GM19099 (cell line): Measurements from ENCODE around the gene GRIK4.

ENCODE experiments used
- POLR2A ChIP-seq: IDR thresholded peaks from 3 replicates; pipeline ENCODE4 v1.6.1; 2011; ENCODE audit warnings: low read depth; ENCODE audit not compliant: insufficient read length; ENCODE audit errors: extremely low read depth

The GRIK4 gene

DNA sequence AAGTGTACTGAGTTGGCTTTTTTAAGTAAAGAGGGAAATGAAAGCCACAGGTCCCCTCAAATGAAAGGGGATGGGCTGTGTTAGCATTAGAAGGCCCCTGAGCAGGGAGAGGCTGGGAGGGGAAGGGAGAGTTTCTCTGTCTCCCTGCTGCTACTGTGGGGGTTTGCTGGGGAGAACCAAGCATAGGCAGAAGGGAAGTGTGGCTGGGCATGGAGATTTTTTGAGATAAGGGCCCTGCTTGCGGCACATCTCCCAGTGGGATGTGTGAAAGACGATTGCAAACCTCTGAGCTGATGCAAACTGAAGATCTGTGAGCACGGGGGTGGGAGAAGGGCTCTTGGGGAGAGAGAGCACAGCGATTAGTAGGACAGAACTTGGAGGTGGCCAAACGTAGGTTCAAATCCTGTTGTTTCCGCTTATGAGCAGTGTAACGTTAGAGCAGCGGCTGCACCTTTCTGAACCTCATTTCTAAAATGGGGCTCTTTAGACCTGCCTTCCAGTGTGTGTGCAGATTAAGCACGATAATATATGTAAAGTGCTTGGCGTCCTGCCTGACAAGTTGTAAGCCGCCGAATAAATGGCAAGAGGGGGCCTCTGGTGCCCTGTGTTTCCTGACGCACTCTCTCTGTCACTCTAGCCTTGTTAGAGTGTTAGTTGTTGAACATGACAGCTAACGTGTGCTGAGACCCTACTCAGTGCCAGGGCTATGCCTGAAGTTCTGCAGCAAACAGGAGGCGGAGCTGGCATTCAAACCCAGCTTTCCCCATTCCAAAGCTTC is 122.3 kb downstream of the GRIK4 start:
- no peak for TF ChIP-seq POLR2A

DNA sequence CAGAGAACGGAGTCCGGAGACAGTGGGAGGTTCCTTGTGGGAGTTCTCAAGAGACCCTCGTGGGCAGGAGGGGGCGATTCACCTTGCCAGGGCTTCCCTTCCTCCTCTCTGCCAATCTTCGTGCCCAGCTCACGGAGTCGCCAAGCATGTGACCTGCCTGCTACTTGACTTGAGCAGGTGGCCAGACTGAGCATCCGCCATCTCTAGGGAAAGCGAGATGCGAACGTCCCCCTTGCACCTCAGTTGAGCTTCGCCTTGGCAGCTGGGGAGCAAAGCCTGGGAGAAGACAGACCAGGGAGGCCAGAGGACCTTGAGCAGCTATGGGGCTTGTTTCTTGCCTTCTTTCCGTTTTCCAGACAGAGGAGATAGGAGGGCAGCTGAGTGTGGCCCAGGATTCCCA is 123.2 kb downstream of the GRIK4 start:
- TF ChIP-seq POLR2A = no peak

DNA sequence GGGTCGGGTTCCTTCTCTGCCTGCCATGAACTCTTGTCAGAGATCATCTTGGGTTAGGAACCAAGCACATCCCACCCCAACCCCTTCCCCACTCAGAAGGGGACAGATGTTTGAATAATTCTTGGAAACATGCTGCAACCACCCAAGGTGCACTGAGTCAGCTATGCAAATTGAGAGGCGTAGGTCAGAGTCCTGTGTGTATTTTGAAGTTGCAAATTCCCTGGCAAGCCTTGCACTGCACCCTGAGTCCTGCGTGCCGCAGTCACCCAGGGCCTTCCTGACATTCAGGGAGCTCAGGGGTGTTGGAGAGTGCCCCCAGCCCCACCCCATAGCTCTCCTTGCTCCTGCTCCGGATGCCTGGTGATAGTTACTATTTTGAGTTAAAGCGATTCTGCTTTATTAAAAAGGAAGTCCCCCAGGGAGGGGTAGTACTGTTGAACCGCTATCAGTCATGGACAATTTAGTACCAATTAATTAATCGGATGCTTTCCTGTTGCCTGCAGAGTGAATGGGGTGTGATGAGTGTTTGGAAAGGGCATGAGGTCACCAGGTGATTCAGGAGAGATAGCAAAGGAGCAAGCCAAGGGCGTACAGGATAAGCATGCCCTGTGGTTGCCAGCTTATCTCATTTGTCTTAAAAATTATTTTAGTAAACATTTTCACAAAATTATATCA is 123.7 kb downstream of the GRIK4 start:
- TF ChIP-seq POLR2A = no peak

DNA sequence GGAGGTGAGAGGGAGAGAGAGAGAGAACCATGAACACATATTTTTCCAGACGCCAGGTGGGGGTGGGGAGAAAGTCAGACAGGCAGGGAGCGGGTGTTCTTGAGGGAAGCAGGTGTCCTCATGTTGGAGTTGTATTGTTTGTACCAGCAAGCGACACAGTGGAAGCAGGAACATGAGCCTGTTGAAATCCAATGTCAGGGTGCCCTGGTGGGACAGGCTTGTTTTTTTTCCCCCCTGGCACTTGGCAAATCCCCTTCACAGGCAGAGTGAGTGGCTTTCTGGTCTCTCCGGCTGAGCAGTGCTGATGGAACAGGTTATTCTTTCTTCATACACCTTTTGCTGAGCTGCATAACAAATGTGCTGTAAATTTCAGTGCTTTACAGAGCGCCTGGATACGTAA is 125.6 kb downstream of the GRIK4 start:
- no peak for TF ChIP-seq POLR2A

DNA sequence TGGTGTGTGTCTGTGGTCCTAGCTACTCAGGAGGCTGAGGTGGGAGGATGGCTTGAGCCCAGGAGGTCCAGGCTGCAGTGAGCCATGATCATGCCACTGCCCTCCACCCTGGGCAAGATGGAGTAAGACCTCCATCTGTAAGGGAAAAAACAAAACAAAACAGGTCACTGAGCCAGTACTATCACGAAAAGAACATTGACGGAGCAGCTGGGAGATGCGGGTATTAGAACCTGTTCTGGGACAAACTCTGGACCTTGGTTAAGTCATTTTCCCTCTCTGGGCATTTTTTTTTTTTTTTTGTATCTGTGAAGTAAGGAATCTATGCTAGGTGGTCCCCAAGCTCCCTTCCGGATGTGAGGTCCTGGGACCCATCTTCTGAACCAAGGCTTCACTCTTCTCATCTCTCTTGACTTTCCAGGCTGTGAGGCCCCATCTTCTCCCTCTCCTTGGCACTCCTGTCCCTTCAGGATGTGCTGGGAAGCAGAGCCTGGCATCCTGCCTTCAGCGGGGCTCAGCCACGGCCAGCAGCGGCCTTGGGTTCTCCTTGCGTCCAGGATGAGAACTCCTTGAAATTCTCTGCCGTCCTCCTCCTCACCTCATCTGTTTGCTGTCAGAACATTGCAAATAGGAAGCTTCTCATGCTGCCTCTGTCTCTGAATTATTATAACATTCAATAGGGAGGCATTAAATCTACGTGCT is 130.8 kb downstream of the GRIK4 start:
- TF ChIP-seq POLR2A = no peak

DNA sequence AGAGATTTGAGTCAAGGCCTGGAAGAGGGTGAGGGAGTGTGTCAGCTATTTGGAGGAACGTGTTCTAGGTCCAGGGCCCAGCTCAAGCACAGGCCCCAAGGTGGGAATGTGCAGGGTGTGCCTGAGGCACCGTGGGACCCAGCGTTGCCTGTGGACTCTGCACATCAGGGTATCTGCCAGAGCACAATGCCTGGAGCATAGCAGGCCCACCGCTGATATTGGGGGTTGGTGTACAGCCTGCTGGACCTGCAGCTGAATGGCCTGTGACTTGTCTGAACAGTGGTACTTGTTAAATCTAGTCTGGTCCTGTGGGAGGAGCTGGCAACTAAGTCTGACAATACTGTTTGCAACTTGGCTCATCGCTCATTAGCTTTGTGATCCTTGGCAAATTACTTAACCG is 131.7 kb downstream of the GRIK4 start:
- TF ChIP-seq POLR2A = no peak

DNA sequence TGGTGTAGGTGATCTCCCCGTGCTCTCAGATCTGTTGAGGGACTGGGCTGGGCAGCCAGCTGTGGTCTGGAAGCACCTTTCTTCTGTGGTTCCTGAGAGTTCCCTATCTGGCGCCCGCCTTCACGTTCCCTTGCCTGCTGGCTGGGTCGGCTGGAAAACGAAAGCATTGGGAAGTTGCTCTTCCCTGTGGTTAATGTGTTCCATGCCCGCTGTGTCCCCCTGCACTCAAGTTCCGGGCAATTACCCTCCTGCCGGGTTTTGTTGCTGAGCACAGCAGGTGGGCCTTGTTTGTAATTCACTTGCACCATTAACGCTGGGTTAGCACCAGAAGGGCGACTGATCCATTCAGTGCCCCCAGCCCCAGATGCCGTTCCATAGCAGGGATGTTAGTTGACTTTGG is 134.1 kb downstream of the GRIK4 start:
- no peak for TF ChIP-seq POLR2A

DNA sequence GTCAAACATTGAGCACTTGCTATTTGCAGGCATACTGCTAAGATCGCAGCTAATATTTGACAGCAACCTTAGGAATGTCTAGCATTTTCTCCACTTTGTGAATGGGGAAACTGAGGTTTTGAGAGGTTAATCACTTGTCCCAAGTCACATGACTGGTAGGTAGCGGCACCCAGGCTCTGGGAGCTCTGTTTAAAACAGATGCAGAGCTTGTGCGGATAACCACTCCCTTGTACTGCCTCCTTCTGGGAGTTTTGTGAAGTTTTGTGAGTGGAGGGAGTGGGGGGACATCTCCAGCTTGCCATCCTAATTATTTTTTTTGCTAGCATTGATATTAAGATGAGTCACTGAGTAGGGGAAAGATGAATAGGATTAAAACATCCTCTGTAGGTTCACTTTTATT is 134.7 kb downstream of the GRIK4 start:
- no peak for TF ChIP-seq POLR2A

DNA sequence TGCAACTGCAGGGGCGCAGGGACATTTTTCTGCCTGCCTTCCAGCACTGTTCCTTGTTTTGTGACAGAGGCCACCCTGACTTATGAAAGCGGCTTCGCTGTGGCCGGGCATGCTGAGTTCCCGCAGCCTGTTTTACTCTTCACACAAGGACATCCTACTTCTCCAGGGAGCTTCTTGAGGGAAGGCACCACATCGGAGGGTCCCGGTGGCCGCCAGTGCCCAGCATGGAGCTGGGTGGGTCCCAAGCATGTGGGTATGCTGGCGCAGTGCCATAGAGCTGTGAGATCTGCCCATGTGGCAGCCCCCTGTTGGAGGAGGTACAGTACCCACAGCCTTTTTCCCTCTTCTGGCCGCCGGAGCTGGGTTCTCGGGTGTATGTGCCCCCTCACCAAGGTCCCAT is 136.1 kb downstream of the GRIK4 start:
- no peak for TF ChIP-seq POLR2A

DNA sequence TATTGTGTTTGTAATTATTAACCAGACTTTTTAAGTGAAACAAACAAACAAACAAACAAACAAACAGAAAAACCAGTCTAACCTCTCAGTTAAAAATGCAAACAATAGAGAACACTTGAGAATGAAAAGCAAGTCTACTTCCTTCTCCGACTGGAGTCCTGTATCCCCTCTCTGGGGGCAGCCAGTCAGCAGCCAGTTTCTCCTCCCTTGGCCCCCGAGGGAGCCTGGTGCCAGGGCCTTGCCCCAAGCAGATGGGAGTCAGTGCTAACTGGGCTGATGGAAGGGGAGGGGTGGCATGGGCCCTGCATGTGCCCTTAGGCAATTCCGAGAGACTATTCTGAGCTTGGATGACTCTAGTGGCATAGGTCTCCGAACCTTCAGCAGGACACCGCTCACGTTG is 137.2 kb downstream of the GRIK4 start:
- TF ChIP-seq POLR2A = no peak

DNA sequence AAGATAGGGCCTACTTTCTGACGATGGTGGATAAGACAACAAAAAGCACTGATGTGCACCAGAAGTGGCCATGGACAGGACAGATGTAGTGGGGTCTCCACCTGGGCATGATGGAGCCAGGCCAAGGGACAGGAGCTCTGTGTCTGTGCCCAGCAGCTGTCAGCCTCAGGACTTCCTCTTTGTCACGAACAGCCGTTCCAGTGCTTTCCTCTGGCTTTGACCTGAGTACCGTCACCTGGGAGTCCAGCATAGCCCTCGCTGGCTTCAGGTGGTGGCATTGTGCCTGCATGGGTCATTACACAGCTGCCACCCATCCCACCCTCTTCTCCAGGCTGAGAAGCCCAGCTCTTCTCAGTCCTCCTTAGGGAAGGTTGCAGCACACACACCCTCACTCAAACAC is 137.8 kb downstream of the GRIK4 start:
- TF ChIP-seq POLR2A = no peak

DNA sequence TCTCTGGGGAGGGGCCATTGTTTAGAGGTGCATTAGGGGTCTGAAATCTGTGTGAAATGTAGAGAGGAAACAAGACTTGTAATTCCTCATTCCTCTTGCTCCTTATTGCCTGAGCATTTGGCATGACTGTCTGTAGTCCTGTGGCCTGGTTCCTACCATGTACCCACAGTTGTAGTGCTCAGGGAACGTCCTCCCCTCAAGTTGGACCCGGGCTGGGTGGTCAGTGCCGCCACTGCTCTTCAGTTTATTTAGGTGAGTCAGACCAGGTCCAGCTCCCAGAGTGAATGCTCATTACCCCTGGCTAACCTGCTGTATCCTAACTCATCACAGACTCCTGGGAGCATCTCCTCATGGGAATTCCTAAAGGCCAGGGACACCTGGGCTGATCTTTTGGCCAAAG is 139.8 kb downstream of the GRIK4 start:
- TF ChIP-seq POLR2A = no peak

DNA sequence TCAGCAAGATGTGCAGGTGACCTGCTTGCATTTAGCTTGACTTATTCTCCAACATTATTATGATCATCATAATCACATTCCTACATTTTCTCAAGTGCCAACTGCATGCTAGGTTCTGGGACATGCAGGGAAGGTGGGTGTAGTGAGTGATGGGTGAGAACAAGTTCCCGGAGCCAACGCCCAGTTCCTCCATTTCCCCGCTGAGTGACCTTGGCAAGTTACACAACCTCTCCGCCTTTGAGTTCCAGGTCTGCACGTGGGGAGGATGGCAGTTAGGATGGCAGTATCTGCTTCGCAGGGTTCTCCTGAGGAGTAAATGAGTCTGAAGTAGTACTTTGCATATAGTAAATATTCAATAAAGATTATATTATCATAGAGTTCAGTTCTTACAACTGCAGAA is 140.3 kb downstream of the GRIK4 start:
- TF ChIP-seq POLR2A = no peak

DNA sequence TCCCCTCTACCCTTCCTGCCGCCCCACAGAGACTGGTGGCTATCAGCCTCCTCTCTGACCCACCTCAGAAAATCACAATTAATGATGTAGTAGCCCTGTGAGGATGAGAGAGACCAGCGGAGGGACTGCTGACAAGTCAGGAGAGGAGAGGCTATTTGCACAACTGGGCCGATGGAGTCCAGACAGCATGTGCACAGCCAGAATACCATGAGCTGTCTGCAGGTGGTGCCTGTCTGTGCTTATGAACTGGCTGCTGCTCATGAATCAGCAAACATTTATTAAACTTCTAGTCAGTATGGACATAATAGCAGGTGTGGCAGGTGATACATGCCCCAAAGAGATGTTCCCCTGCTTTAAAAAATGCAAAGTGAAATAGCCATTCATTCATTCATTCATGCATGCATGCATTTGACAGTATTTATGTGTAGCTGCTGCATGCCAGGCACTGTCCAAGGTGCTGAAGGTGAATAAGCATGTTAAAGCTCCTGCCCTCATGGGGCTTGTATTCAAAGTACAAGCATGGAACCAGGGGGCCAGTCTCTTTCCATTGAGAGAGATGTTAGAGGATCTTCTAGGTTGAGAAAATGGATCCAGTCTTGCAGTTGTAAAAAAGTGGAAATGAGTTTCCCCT is 141.3 kb downstream of the GRIK4 start:
- no peak for TF ChIP-seq POLR2A

DNA sequence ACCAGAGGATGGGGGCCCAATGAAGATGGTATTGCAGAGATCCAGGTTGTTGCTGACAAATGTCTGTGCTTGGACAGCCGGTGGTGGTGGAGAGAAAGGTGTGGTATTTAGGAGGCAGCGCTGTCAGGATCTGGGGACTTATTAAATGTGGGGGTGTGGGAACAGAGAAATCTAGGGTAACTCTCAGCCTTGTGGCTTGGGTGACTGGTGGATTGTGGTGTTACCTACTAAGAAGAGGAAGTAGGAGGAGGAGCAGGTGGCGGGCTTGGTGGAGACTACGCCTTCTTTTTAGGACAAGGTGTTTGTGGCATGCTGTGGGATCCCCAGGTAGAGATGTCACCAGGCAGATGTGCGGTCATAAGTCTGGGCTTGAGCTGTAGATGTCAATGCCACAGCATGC is 144.0 kb downstream of the GRIK4 start:
- no peak for TF ChIP-seq POLR2A
